Mucosa of gallbladder (tissue), 1 donor: ENCODE data around the gene CLCC1. TPM values are rescaled to one million over a fixed set of nuclear protein-coding genes. Genes with fewer than 3 reads are reported as not detected.
"Not testable (repeated sequence)": the region's sequence is repeated elsewhere in the genome, so short reads cannot be mapped to it uniquely, and the experiment has no call there.

Experiments
- DNase-seq: peaks from one replicate; pipeline ENCODE4 v3.0.0-alpha.2; 2020; ENCODE audit warnings: low spot score
- total RNA-seq: library from RNA; stranded (reverse); gene quantifications from one replicate; pipeline ENCODE4 v1.2.1, GENCODE V29; 2021
- donor health status: DM: no; HTN: no; CAD: no.

Gene CLCC1
- 40.6 TPM for total RNA-seq

GRCh38 chr1:108963052-108963686, at the start of gene CLCC1:
TSS of gene CLCC1 (minus strand) at chr1:108963484. CDS start at chr1:108950437, 13,047 bp downstream.
- peak; percentile 93 for DNase-seq

- DNase-seq, result no peak
Observed at GRCh38 chr1:109011335-109011734, 48.1 kb upstream of the CLCC1 start.

- not testable (repeated sequence) for DNase-seq
Observed at GRCh38 chr1:108996622-108997021, 33.3 kb upstream of the CLCC1 start.

- no peak for DNase-seq
Observed at GRCh38 chr1:108983114-108983513, 19.8 kb upstream of the CLCC1 start.

GRCh38 chr1:108976658-108977057, 13.4 kb upstream of the CLCC1 start:
- DNase-seq, result no peak

- no peak for DNase-seq
Observed at GRCh38 chr1:108972951-108973350, 9.7 kb upstream of the CLCC1 start.

GRCh38 chr1:108969346-108969745, 6.1 kb upstream of the CLCC1 start:
- DNase-seq, result no peak

GRCh38 chr1:108962681-108963051, 618 bp downstream of the CLCC1 start:
- DNase-seq, result peak; percentile 18

- DNase-seq, result no peak
Observed at GRCh38 chr1:108961752-108962486, 1.4 kb downstream of the CLCC1 start.

GRCh38 chr1:108961198-108961597, 2.1 kb downstream of the CLCC1 start:
- no peak for DNase-seq

- DNase-seq, result no peak
Observed at GRCh38 chr1:108960719-108961118, 2.6 kb downstream of the CLCC1 start.

- DNase-seq, result no peak
Observed at GRCh38 chr1:108957888-108958287, 5.4 kb downstream of the CLCC1 start.

- no peak for DNase-seq
Observed at GRCh38 chr1:108955881-108956280, 7.4 kb downstream of the CLCC1 start.

- DNase-seq, result no peak
Observed at GRCh38 chr1:108955111-108955510, 8.2 kb downstream of the CLCC1 start.

- no peak for DNase-seq
Observed at GRCh38 chr1:108953452-108953851, 9.8 kb downstream of the CLCC1 start.

- no peak for DNase-seq
Observed at GRCh38 chr1:108951242-108951641, 12.0 kb downstream of the CLCC1 start.

GRCh38 chr1:108949044-108949443, 14.2 kb downstream of the CLCC1 start:
- no peak for DNase-seq

- no peak for DNase-seq
Observed at GRCh38 chr1:108947871-108948525, 15.3 kb downstream of the CLCC1 start.

- DNase-seq, result no peak
Observed at GRCh38 chr1:108936170-108936569, 27.1 kb downstream of the CLCC1 start.

- no peak for DNase-seq
Observed at GRCh38 chr1:108933944-108934343, 29.3 kb downstream of the CLCC1 start.

- not testable (repeated sequence) for DNase-seq
Observed at GRCh38 chr1:108927565-108927964, 35.7 kb downstream of the CLCC1 start.

- no peak for DNase-seq
Observed at GRCh38 chr1:108925920-108926319, 37.4 kb downstream of the CLCC1 start.

- DNase-seq, result no peak
Observed at GRCh38 chr1:108916788-108917187, 46.5 kb downstream of the CLCC1 start.
